Astrocyte (in vitro differentiated cells and primary cell): ENCODE data around the gene GHRH.

Experiments used
- CTCF ChIP-seq: IDR thresholded peaks from 2 replicates; pipeline ENCODE4 v1.5.1; 2011; ENCODE audit warnings: low read depth, mild to moderate bottlenecking, inconsistent platforms, low read length, moderate library complexity; ENCODE audit not compliant: insufficient read depth
- EZH2 ChIP-seq: IDR thresholded peaks from 2 replicates; pipeline ENCODE4 v1.6.1; 2012; ENCODE audit warnings: mild to moderate bottlenecking, low read length, inconsistent platforms; ENCODE audit not compliant: insufficient read depth

GRCh38 chr20:37267667-37268313 is 6.2 kb upstream of the GHRH start:
- TF ChIP-seq CTCF, result no peak
- no peak for TF ChIP-seq EZH2
